HEK293T (cell line): ENCODE measurements around the gene SHISA3.

Experiments used
- ARNT ChIP-seq: fragments of 450-650 bp; IDR thresholded peaks from 2 replicates; pipeline ENCODE4 v1.6.1; 2017; ENCODE audit warnings: mild to moderate bottlenecking
- CTBP1 ChIP-seq: fragments of 450-650 bp; IDR thresholded peaks from 2 replicates; pipeline ENCODE4 v1.6.1; 2016; ENCODE audit warnings: borderline replicate concordance
- ELF4 ChIP-seq: fragments of 450-650 bp; IDR thresholded peaks from 2 replicates; pipeline ENCODE4 v1.6.1; 2017; ENCODE audit warnings: antibody characterized with exemption
- FOXA1 ChIP-seq: fragments of 450-650 bp; IDR thresholded peaks from 2 replicates; pipeline ENCODE4 v1.6.1; 2016; ENCODE audit warnings: mild to moderate bottlenecking
- FOXM1 ChIP-seq: fragments of 450-650 bp; IDR thresholded peaks from 2 replicates; pipeline ENCODE4 v1.6.1; 2017; ENCODE audit warnings: mild to moderate bottlenecking, borderline replicate concordance
- HDGF ChIP-seq: fragments of 450-650 bp; IDR thresholded peaks from 2 replicates; pipeline ENCODE4 v1.6.1; 2017; ENCODE audit warnings: antibody characterized with exemption, borderline replicate concordance
- L3MBTL2 ChIP-seq: fragments of 450-650 bp; conservative IDR thresholded peaks from 2 replicates; pipeline ENCODE4 v1.6.1; 2016; ENCODE audit warnings: mild to moderate bottlenecking
- LEF1 ChIP-seq: fragments of 450-650 bp; IDR thresholded peaks from 2 replicates; pipeline ENCODE4 v1.6.1; 2017; ENCODE audit warnings: mild to moderate bottlenecking, borderline replicate concordance
- SP1 ChIP-seq: fragments of 450-650 bp; IDR thresholded peaks from 2 replicates; pipeline ENCODE4 v1.6.1; 2017
- SUZ12 ChIP-seq: fragments of 450-650 bp; IDR thresholded peaks from 2 replicates; pipeline ENCODE4 v1.6.1; 2016; ENCODE audit warnings: mild to moderate bottlenecking
- ZNF384 ChIP-seq: fragments of 450-650 bp; IDR thresholded peaks from 2 replicates; pipeline ENCODE4 v1.6.1; 2016

GRCh38 chr4:42391981-42392380 lies 5.3 kb upstream of the SHISA3 start:
- TF ChIP-seq ELF4 (no peak), HDGF (no peak), FOXM1 (no peak), LEF1 (no peak), L3MBTL2 (no peak), CTBP1 (no peak), ARNT (no peak), FOXA1 (no peak), SP1 (no peak), SUZ12 (no peak), ZNF384 (no peak)
